PC-9 (cell line): ENCODE results near the gene IL1RL1. TPM values are rescaled to one million over a fixed set of nuclear protein-coding genes. Genes with fewer than 3 reads are reported as not detected.

Experiments
- BruUV-seq: library from RNA; stranded (reverse); fragments of 400-500 nt; replicated peaks from 2 replicates; lab custom pipeline; 2021; lab: Mats Ljungman, UMichigan
- CTCF ChIA-PET: fragments of 300-600 bp; sonication (Branson Sonifier 250); formaldehyde crosslinking; loops from one replicate; lab custom pipeline; 2022; ENCODE audit warnings: antibody characterized with exemption; lab: Charles Lee
- POLR2A ChIA-PET: fragments of 300-600 bp; sonication (Branson Sonifier 250); formaldehyde crosslinking; loops from one replicate; lab custom pipeline; 2022; ENCODE audit warnings: antibody characterized with exemption; ENCODE audit not compliant: unreplicated experiment; lab: Charles Lee
- DNase-seq, 2 experiments: peaks; one replicate each; pipeline versions ENCODE4 v3.0.0 to v3.0.0-alpha.2; 2015 to 2022; ENCODE audit warnings: mixed read lengths in 1 of 2
- H2AFZ ChIP-seq: fragments of 200-600 bp; sonication (generic); 2 replicates; pipeline ENCODE4 v1.8.1; 2017; ENCODE audit warnings: antibody characterized with exemption
- H3F3A ChIP-seq: fragments of 200-600 bp; sonication (generic); 2 replicates; pipeline ENCODE4 v1.8.1; 2017; ENCODE audit warnings: antibody characterized with exemption, mild to moderate bottlenecking, low read depth; ENCODE audit not compliant: insufficient read depth
- H3K27ac ChIP-seq: fragments of 200-600 bp; sonication (generic); 2 replicates; pipeline ENCODE4 v1.6.1; 2016; ENCODE audit warnings: mixed run types
- H3K27me3 ChIP-seq: fragments of 200-600 bp; sonication (generic); 2 replicates; pipeline ENCODE4 v1.6.1; 2016; ENCODE audit warnings: low read depth, mixed run types; ENCODE audit not compliant: insufficient read depth
- H3K36me3 ChIP-seq: fragments of 200-600 bp; sonication (generic); 2 replicates; pipeline ENCODE4 v1.6.1; 2016; ENCODE audit warnings: low read depth, mixed run types
- H3K4me1 ChIP-seq: fragments of 200-600 bp; sonication (generic); replicated peaks from 2 replicates; pipeline ENCODE4 v1.6.1; 2016; ENCODE audit warnings: mixed run types; ENCODE audit not compliant: insufficient read depth
- H3K4me2 ChIP-seq: fragments of 200-600 bp; sonication (generic); 2 replicates; pipeline ENCODE4 v1.6.1; 2017; ENCODE audit warnings: mixed run types
- H3K4me3 ChIP-seq: fragments of 200-600 bp; sonication (generic); 2 replicates; pipeline ENCODE4 v1.6.1; 2016; ENCODE audit warnings: mixed run types
- H3K79me2 ChIP-seq: fragments of 200-600 bp; sonication (generic); 2 replicates; pipeline ENCODE4 v1.6.1; 2017; ENCODE audit warnings: low read depth, mixed run types
- H3K9me2 ChIP-seq: fragments of 200-600 bp; sonication (generic); 2 replicates; pipeline ENCODE4 v1.8.1; 2017; ENCODE audit warnings: mild to moderate bottlenecking; ENCODE audit not compliant: insufficient read depth
- H3K9me3 ChIP-seq: fragments of 200-600 bp; sonication (generic); 2 replicates; pipeline ENCODE4 v1.8.1; 2016; ENCODE audit warnings: low read depth; ENCODE audit not compliant: insufficient read depth
- H4K20me1 ChIP-seq: fragments of 200-600 bp; sonication (generic); 2 replicates; pipeline ENCODE4 v1.8.1; 2017; ENCODE audit not compliant: insufficient read depth
- CTCF ChIP-seq: fragments of 200-600 bp; sonication (generic); conservative IDR thresholded peaks from 2 replicates; pipeline ENCODE4 v1.6.1; 2017; ENCODE audit warnings: mixed run types, antibody characterized with exemption, mild to moderate bottlenecking, moderate library complexity
- EZH2 ChIP-seq: fragments of 200-600 bp; sonication (generic); IDR thresholded peaks from 2 replicates; pipeline ENCODE4 v1.8.0; 2017; ENCODE audit warnings: antibody characterized with exemption, low read depth
- intact Hi-C: fragments of 100-400 bp; cut with micrococcal nuclease; formaldehyde crosslinking; loops from one replicate; pipeline ENCODE4 v1.10.0; 2022; ENCODE audit not compliant: unreplicated experiment
- total RNA-seq: library from RNA; stranded (reverse); gene quantifications from 2 replicates; pipeline ENCODE4 v1.2.3, GENCODE V29; 2021

The IL1RL1 gene
- total RNA-seq, 1 experiment from 2014 or later, result 1.7 TPM

GRCh38 chr2:102359527-102359926 lies 48.2 kb downstream of the IL1RL1 start:
- no peaks in the 10 kb centered on the region for H3K9me2 ChIP-seq
- intact Hi-C loops, result loop anchor here (2.0 to 5.0 kb wide), 4 partner anchors 83 to 477 kb away; partner anchors contain the start of gene SLC9A2
- peak; percentile 7 to 85 for DNase-seq
- POLR2A ChIA-PET, result interaction anchor here (0.6 to 0.7 kb wide), 2 partner anchors 114 to 158 kb away, joined by 4 read pairs; no protein-coding TSS in a partner anchor
- TF ChIP-seq CTCF (no peak), EZH2 (no peak)
- peaks cover 9% of the 10 kb centered on the region; the same call in 1 of the 2 replicates for H3K36me3 ChIP-seq
- no peaks in the 10 kb centered on the region for H4K20me1 ChIP-seq
- H3K9me3 ChIP-seq, result no peaks in the 10 kb centered on the region
- H3K4me3 ChIP-seq, result no peak overlapping the region
- CTCF ChIA-PET, result interaction anchor here (0.5 kb wide), 1 partner anchor 129 kb away, joined by 5 read pairs; no protein-coding TSS in a partner anchor
- peak overlapping the region; percentile 35 for H3K4me2 ChIP-seq
- no peak overlapping the region for H2AFZ ChIP-seq
- no TSS peak for BruUV-seq
- H3K4me1 ChIP-seq, result peaks cover 41% of the 10 kb centered on the region
- H3K79me2 ChIP-seq, result peaks cover 22% of the 10 kb centered on the region
- H3K27me3 ChIP-seq, result no peaks in the 10 kb centered on the region
- H3K27ac ChIP-seq, result 0 out of 2 replicates have a peak overlapping the region, but pooled peaks have one; percentile 8
- 0 out of 2 replicates have a peak, but pooled peaks cover 5% of the 10 kb centered on the region for H3F3A ChIP-seq

- Histone ChIP-seq H2AFZ (no peak overlapping the region), H3K9me3 (peaks cover 20% of the 10 kb centered on the region), H3K4me2 (no peak overlapping the region), H3K9me2 (no peaks in the 10 kb centered on the region), H4K20me1 (no peaks in the 10 kb centered on the region), H3K27ac (no peak overlapping the region), H3K4me3 (no peak overlapping the region), H3F3A (0 out of 2 replicates have a peak, but pooled peaks cover 5% of the 10 kb centered on the region), H3K4me1 (peaks cover 37% of the 10 kb centered on the region), H3K27me3 (no peaks in the 10 kb centered on the region), H3K36me3 (peaks cover 20% of the 10 kb centered on the region), H3K79me2 (peaks cover 18% of the 10 kb centered on the region)
- no peak for TF ChIP-seq EZH2
- no peak for TF ChIP-seq CTCF
- intact Hi-C loops, result no loop called here
- BruUV-seq, result no TSS peak
- DNase-seq, result no peak
- POLR2A ChIA-PET, result no interaction called here
- CTCF ChIA-PET, result interaction anchor here (0.5 to 0.6 kb wide), 2 partner anchors 232 to 546 kb away, joined by 3 to 4 read pairs; no protein-coding TSS in a partner anchor
Observed at GRCh38 chr2:102361632-102362241, 50.4 kb downstream of the IL1RL1 start.

GRCh38 chr2:102365763-102366162 lies 54.4 kb downstream of the IL1RL1 start:
- H3K27me3 ChIP-seq, result no peaks in the 10 kb centered on the region
- BruUV-seq, result no TSS peak
- no peak overlapping the region for H3K4me2 ChIP-seq
- peaks cover 22% of the 10 kb centered on the region for H3K9me3 ChIP-seq
- no peaks in the 10 kb centered on the region for H4K20me1 ChIP-seq
- no peak overlapping the region for H3K27ac ChIP-seq
- ChIA-PET POLR2A (no interaction called here), CTCF (no interaction called here)
- no peak for TF ChIP-seq CTCF
- no peak for TF ChIP-seq EZH2
- peaks cover 20% of the 10 kb centered on the region for H3K36me3 ChIP-seq
- DNase-seq, result no peak
- no peaks in the 10 kb centered on the region for H3K9me2 ChIP-seq
- intact Hi-C loops, result no loop called here
- no peak overlapping the region for H3K4me3 ChIP-seq
- H3F3A ChIP-seq, result no peaks in the 10 kb centered on the region
- peaks cover 3% of the 10 kb centered on the region; the same call in 1 of the 2 replicates for H3K4me1 ChIP-seq
- H2AFZ ChIP-seq, result no peak overlapping the region
- H3K79me2 ChIP-seq, result no peaks in the 10 kb centered on the region
